Measurements from ENCODE around the gene MGAT4B. TPM values are rescaled to one million over a fixed set of nuclear protein-coding genes. Genes with fewer than 3 reads are reported as not detected.
"Not testable (repeated sequence)": the region's sequence is repeated elsewhere in the genome, so short reads cannot be mapped to it uniquely, and the experiment has no call there.

Gene MGAT4B
- total RNA-seq, 1 experiment from 2014 or later: 151 TPM

- TF ChIP-seq IRF2 (CRISPR knock-in tag; IDR thresholded peaks at IDR 0.05; ENCODE audit: borderline replicate concordance, low read depth): no peak
These were observed 30.7 kb upstream of the MGAT4B start (continued) for GRCh38 chr5:179837076-179838011.

- TF ChIP-seq E2F1 (CRISPR knock-in tag; IDR thresholded peaks at IDR 0.05) (no peak), ZNF263 (CRISPR knock-in tag; IDR thresholded peaks at IDR 0.05; ENCODE audit: low read depth) (no peak), ARID4B (CRISPR knock-in tag; IDR thresholded peaks at IDR 0.05; ENCODE audit: borderline replicate concordance) (no peak), TP53 (CRISPR knock-in tag; IDR thresholded peaks at IDR 0.05) (no peak)
- ChIA-PET CTCF (no interaction called here), POLR2A (no interaction called here)
- H3K4me1 Mint-ChIP-seq: no peaks in the 10 kb centered on the region
- peaks cover 11% of the 10 kb centered on the region for H3K9me3 Mint-ChIP-seq
- DNase-seq (ENCODE audit: low spot score) (no peak), ATAC-seq (peak; percentile 24; the same call in 1 of the 2 replicates)
- H3K27ac Mint-ChIP-seq: no peak overlapping the region
- no peaks in the 10 kb centered on the region; the same call in 1 of the 2 replicates for H3K27me3 Mint-ChIP-seq (ENCODE audit: low read depth)
- peaks cover 78% of the 10 kb centered on the region for H3K36me3 Mint-ChIP-seq
- no peak overlapping the region for H3K4me3 Mint-ChIP-seq
These were observed 29.8 kb upstream of the MGAT4B start for GRCh38 chr5:179836225-179837019.

- H3K4me1 Mint-ChIP-seq; ATAC-seq; DNase-seq (ENCODE audit: low spot score); H3K4me3 Mint-ChIP-seq; H3K27ac Mint-ChIP-seq; POLR2A ChIA-PET; CTCF ChIA-PET; H3K27me3 Mint-ChIP-seq (ENCODE audit: low read depth): not testable (repeated sequence)
- H3K36me3 Mint-ChIP-seq: peaks cover 76% of the 10 kb centered on the region
- H3K9me3 Mint-ChIP-seq: peaks cover 13% of the 10 kb centered on the region
These were observed 28.2 kb upstream of the MGAT4B start for GRCh38 chr5:179834871-179835270.

GRCh38 chr5:179834120-179834519, 27.5 kb upstream of the MGAT4B start:
- Mint-ChIP-seq H3K9me3 (peaks cover 14% of the 10 kb centered on the region), H3K27me3 (ENCODE audit: low read depth) (no peaks in the 10 kb centered on the region; the same call in 1 of the 2 replicates), H3K36me3 (peaks cover 78% of the 10 kb centered on the region), H3K27ac (no peak overlapping the region), H3K4me3 (no peak overlapping the region), H3K4me1 (peaks cover 10% of the 10 kb centered on the region)
- ChIA-PET CTCF (no interaction called here), POLR2A (no interaction called here)
- ATAC-seq: no peak
- no peak for DNase-seq (ENCODE audit: low spot score)
- TF ChIP-seq CREM (CRISPR knock-in tag; IDR thresholded peaks at IDR 0.05): no peak
- TF ChIP-seq ZNF138 (CRISPR knock-in tag; conservative IDR thresholded peaks at IDR 0.05): no peak
- TF ChIP-seq TP53 (CRISPR knock-in tag; IDR thresholded peaks at IDR 0.05): no peak
- no peak for TF ChIP-seq AFF4 (CRISPR knock-in tag; IDR thresholded peaks at IDR 0.05; ENCODE audit: borderline replicate concordance)
- no peak for TF ChIP-seq TEAD1 (CRISPR knock-in tag; IDR thresholded peaks at IDR 0.05)
- no peak for TF ChIP-seq TCF7 (CRISPR knock-in tag; IDR thresholded peaks at IDR 0.05; ENCODE audit: low read depth)
- TF ChIP-seq NR1H2 (CRISPR knock-in tag; IDR thresholded peaks at IDR 0.05): no peak
- TF ChIP-seq RORB (CRISPR knock-in tag; IDR thresholded peaks at IDR 0.05): no peak
- no peak for TF ChIP-seq ZNF423 (CRISPR knock-in tag; IDR thresholded peaks at IDR 0.05)
- TF ChIP-seq HMGA2 (CRISPR knock-in tag; IDR thresholded peaks at IDR 0.05): no peak
- TF ChIP-seq ZNF512 (CRISPR knock-in tag; IDR thresholded peaks at IDR 0.05; ENCODE audit: borderline replicate concordance): no peak
- TF ChIP-seq NFATC4 (CRISPR knock-in tag; IDR thresholded peaks at IDR 0.05): no peak

Data from WTC11 (cell line).